OCI-LY7 (cell line): ENCODE measurements around the gene TRIM16.
"Not testable (repeated sequence)": the region's sequence is repeated elsewhere in the genome, so short reads cannot be mapped to it uniquely, and the experiment has no call there.

Experiments
- CTCF ChIP-seq: fragments of 200-600 bp; sonication (generic); conservative IDR thresholded peaks from 2 replicates; pipeline ENCODE4 v1.5.1; 2014; ENCODE audit warnings: mild to moderate bottlenecking, antibody characterized with exemption, low read length, moderate library complexity, mixed read lengths
- EZH2phosphoT487 ChIP-seq: fragments of 200-600 bp; sonication (generic); IDR thresholded peaks from 2 replicates; pipeline ENCODE4 v1.6.1; 2018; ENCODE audit warnings: low read depth, borderline replicate concordance, mild to moderate bottlenecking, mixed run types, antibody characterized with exemption, low read length, moderate library complexity, mixed read lengths

GRCh38 chr17:15589544-15590536 is 94.3 kb downstream of the TRIM16 start:
- TF ChIP-seq CTCF, EZH2phosphoT487: not testable (repeated sequence)
